ENCODE measurements around the gene MDH1B.
A peak's percentile ranks its signal among the peaks of the same experiment; 100 is the strongest.

DNA sequence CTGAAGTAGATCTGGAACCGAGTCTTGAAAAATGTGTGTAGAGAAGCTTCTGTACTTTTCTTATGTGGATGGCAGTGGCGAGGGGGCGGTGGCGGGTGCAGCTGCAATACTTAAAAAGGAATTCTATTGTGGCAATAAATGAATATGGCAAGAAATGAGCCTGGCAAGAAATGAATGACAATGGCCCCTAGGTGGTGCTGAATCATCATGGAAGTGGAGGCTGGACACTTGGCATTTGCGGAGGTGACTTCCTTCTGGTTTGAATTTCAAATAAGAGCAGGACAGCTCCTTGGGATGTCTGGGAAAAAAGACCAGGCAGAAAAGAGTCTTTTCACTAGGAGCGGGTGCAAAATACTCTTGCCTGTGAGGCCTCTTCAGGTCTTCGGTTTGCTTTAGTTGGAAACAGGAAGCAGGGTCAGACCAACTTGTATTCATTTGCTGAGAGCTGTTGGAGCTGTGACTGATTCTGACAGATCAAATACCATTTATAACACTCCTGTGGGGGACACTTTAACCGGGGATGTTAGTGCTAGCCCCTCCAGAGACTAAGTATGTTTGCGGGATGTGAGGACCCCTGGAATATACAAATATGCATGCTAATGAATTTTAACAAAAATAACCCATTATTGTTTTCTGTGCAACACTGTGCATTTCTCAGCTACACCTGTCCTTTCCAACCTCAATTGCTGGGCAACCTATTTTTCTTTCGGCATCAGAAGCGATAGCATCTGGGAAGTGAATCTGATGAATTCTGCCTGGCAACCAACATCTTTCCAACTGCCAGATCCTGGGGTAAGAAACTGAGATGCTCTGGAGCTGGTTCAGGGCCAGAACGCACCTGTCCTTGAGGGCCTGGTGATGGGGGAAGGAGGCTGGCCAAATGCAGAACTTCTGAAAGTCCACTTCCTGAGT, 35.6 kb upstream of the MDH1B start:
- no peak for TF ChIP-seq NFIC (IDR thresholded peaks at IDR 0.05; ENCODE audit: borderline replicate concordance)
- no peak for TF ChIP-seq TAF1 (IDR thresholded peaks at IDR 0.05; ENCODE audit: borderline replicate concordance, low read depth, low read length)
- TF ChIP-seq POLR2AphosphoS5 (IDR thresholded peaks at IDR 0.05; ENCODE audit: low read depth, low read length) = no peak
- TF ChIP-seq, protein P1, sequence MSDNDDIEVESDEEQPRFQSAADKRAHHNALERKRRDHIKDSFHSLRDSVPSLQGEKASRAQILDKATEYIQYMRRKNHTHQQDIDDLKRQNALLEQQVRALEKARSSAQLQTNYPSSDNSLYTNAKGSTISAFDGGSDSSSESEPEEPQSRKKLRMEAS (IDR thresholded peaks at IDR 0.05; ENCODE audit: low read depth) = no peak
- TF ChIP-seq, protein P2, sequence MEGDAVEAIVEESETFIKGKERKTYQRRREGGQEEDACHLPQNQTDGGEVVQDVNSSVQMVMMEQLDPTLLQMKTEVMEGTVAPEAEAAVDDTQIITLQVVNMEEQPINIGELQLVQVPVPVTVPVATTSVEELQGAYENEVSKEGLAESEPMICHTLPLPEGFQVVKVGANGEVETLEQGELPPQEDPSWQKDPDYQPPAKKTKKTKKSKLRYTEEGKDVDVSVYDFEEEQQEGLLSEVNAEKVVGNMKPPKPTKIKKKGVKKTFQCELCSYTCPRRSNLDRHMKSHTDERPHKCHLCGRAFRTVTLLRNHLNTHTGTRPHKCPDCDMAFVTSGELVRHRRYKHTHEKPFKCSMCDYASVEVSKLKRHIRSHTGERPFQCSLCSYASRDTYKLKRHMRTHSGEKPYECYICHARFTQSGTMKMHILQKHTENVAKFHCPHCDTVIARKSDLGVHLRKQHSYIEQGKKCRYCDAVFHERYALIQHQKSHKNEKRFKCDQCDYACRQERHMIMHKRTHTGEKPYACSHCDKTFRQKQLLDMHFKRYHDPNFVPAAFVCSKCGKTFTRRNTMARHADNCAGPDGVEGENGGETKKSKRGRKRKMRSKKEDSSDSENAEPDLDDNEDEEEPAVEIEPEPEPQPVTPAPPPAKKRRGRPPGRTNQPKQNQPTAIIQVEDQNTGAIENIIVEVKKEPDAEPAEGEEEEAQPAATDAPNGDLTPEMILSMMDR (IDR thresholded peaks at IDR 0.05) = peak; percentile 78
- no peak for TF ChIP-seq EZH2phosphoT487 (IDR thresholded peaks at IDR 0.05; ENCODE audit: borderline replicate concordance, low read depth)
- no peak for TF ChIP-seq EP300 (IDR thresholded peaks at IDR 0.05; ENCODE audit: borderline replicate concordance in 1 of 2, low read depth in 1 of 2, low read length in 1 of 2)
- no peak for TF ChIP-seq GABPA (IDR thresholded peaks at IDR 0.05; ENCODE audit: low read depth)
- no peak for TF ChIP-seq YY1 (IDR thresholded peaks at IDR 0.05; ENCODE audit: low read depth)
- TF ChIP-seq MXI1 (IDR thresholded peaks at IDR 0.05; ENCODE audit: low read depth, low read length) = peak; percentile 45; the same call in 1 of the 2 replicates
- TF ChIP-seq, protein P3, sequence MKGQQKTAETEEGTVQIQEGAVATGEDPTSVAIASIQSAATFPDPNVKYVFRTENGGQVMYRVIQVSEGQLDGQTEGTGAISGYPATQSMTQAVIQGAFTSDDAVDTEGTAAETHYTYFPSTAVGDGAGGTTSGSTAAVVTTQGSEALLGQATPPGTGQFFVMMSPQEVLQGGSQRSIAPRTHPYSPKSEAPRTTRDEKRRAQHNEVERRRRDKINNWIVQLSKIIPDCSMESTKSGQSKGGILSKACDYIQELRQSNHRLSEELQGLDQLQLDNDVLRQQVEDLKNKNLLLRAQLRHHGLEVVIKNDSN (IDR thresholded peaks at IDR 0.05; ENCODE audit: borderline replicate concordance, low read depth) = no peak
- TF ChIP-seq FOXM1 (IDR thresholded peaks at IDR 0.05; ENCODE audit: low read depth) = no peak
- peak; percentile 26 for TF ChIP-seq CHD2 (IDR thresholded peaks at IDR 0.05; ENCODE audit: low read length, partially characterized antibody)
